ENCODE measurements around the gene SRR.
A peak's percentile ranks its signal among the peaks of the same experiment; 100 is the strongest.
"Not testable (repeated sequence)": the region's sequence is repeated elsewhere in the genome, so short reads cannot be mapped to it uniquely, and the experiment has no call there.

Gene SRR

GRCh38 chr17:2303204-2304188 is at the start of gene SRR, which contains the start of gene SMG6:
SRR (plus strand) TSS chr17:2303950; CDS start chr17:2315561, 11,611 bp downstream.
SMG6 (minus strand) TSS chr17:2303785; CDS start chr17:2303720, 65 bp downstream.
- FAIRE-seq = no peak

GRCh38 chr17:2258830-2259229 is 44.9 kb upstream of the SRR start:
- not testable (repeated sequence) for FAIRE-seq

GRCh38 chr17:2259769-2260536 is 43.8 kb upstream of the SRR start:
- FAIRE-seq = no peak

GRCh38 chr17:2262135-2262587 is 41.6 kb upstream of the SRR start:
- no peak for FAIRE-seq

- FAIRE-seq = no peak
These were observed 40.3 kb upstream of the SRR start for GRCh38 chr17:2263183-2264066.

- FAIRE-seq = no peak
These were observed 39.5 kb upstream of the SRR start for GRCh38 chr17:2264067-2264860.

GRCh38 chr17:2265166-2265565 is 38.6 kb upstream of the SRR start:
- FAIRE-seq = not testable (repeated sequence)

GRCh38 chr17:2266045-2266864 is 37.5 kb upstream of the SRR start:
- FAIRE-seq = no peak

GRCh38 chr17:2266865-2267228 is 36.9 kb upstream of the SRR start:
- no peak for FAIRE-seq

GRCh38 chr17:2267354-2267753 is 36.4 kb upstream of the SRR start:
- no peak for FAIRE-seq

GRCh38 chr17:2271985-2272702 is 31.6 kb upstream of the SRR start:
- FAIRE-seq = no peak

GRCh38 chr17:2274414-2274813 is 29.3 kb upstream of the SRR start:
- no peak for FAIRE-seq

GRCh38 chr17:2275722-2276121 is 28.0 kb upstream of the SRR start:
- FAIRE-seq = no peak

GRCh38 chr17:2277429-2278170 is 26.1 kb upstream of the SRR start:
- FAIRE-seq = no peak

- FAIRE-seq = no peak
These were observed 24.0 kb upstream of the SRR start for GRCh38 chr17:2279707-2280106.

GRCh38 chr17:2282297-2282873 is 21.4 kb upstream of the SRR start:
- FAIRE-seq = peak; percentile 92

GRCh38 chr17:2283302-2283701 is 20.4 kb upstream of the SRR start:
- no peak for FAIRE-seq

GRCh38 chr17:2289878-2290478 is 13.8 kb upstream of the SRR start:
- FAIRE-seq = no peak

- no peak for FAIRE-seq
These were observed 11.7 kb upstream of the SRR start for GRCh38 chr17:2292100-2292499.
